HEK293T (cell line): ENCODE results near the gene PWWP2A.

Experiments used
- BHLHE40 ChIP-seq: fragments of 450-650 bp; IDR thresholded peaks from 2 replicates; pipeline ENCODE4 v1.6.1; 2016; ENCODE audit warnings: mild to moderate bottlenecking, moderate library complexity, borderline replicate concordance
- FOXA1 ChIP-seq: fragments of 450-650 bp; IDR thresholded peaks from 2 replicates; pipeline ENCODE4 v1.6.1; 2016; ENCODE audit warnings: mild to moderate bottlenecking
- FOXK2 ChIP-seq: fragments of 450-650 bp; IDR thresholded peaks from 2 replicates; pipeline ENCODE4 v1.6.1; 2016; ENCODE audit warnings: mild to moderate bottlenecking
- HDGF ChIP-seq: fragments of 450-650 bp; IDR thresholded peaks from 2 replicates; pipeline ENCODE4 v1.6.1; 2017; ENCODE audit warnings: antibody characterized with exemption, borderline replicate concordance
- LEF1 ChIP-seq: fragments of 450-650 bp; IDR thresholded peaks from 2 replicates; pipeline ENCODE4 v1.6.1; 2017; ENCODE audit warnings: mild to moderate bottlenecking, borderline replicate concordance
- NFRKB ChIP-seq: fragments of 450-650 bp; IDR thresholded peaks from 2 replicates; pipeline ENCODE4 v1.6.1; 2016; ENCODE audit warnings: mild to moderate bottlenecking, moderate library complexity
- SP1 ChIP-seq: fragments of 450-650 bp; IDR thresholded peaks from 2 replicates; pipeline ENCODE4 v1.6.1; 2017
- TARDBP ChIP-seq: fragments of 450-650 bp; IDR thresholded peaks from 2 replicates; pipeline ENCODE4 v1.6.1; 2016

DNA sequence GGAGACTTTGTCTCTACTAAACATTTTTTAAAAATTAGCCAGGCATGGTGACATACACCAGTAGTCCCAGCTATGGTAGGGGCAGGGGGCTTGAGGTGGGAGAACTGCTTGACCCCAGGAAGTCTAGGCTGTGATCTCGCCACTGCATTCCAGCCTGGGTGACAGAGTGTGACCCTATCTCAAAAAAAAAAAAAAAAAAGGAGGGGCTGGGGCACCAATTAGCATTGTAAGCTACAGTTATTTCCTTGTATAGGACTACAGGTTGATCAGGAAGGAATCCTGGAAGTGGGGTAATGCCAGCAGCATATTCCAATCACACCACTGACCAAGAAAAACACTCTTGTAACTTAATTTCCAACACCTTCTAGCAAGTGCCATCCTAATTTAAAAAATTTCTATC is 32.1 kb downstream of the PWWP2A start:
- TF ChIP-seq NFRKB: no peak
- TF ChIP-seq LEF1: no peak
- no peak for TF ChIP-seq TARDBP
- TF ChIP-seq FOXK2: no peak
- no peak for TF ChIP-seq BHLHE40
- no peak for TF ChIP-seq FOXA1
- TF ChIP-seq HDGF: no peak
- no peak for TF ChIP-seq SP1
